GM19395 (cell line): ENCODE measurements around the gene MMAA.
"Not testable (repeated sequence)": the region's sequence is repeated elsewhere in the genome, so short reads cannot be mapped to it uniquely, and the experiment has no call there.

Source experiments
- ATAC-seq: cut with Tn5 transposase; IDR thresholded peaks from one replicate; pipeline ENCODE4 v1.9.1; 2021; ENCODE audit warnings: mild to moderate bottlenecking, moderate library complexity; ENCODE audit not compliant: unreplicated experiment

Gene MMAA

GRCh38 chr4:145626623-145626982 is 7.4 kb downstream of the MMAA start:
- ATAC-seq, result no peak

- no peak for ATAC-seq
These were observed 15.9 kb downstream of the MMAA start for GRCh38 chr4:145635117-145635516.

- no peak for ATAC-seq
These were observed 16.4 kb downstream of the MMAA start for GRCh38 chr4:145635630-145636029.

- no peak for ATAC-seq
These were observed 20.1 kb downstream of the MMAA start for GRCh38 chr4:145639186-145639698.

- not testable (repeated sequence) for ATAC-seq
These were observed 21.1 kb downstream of the MMAA start for GRCh38 chr4:145640236-145640635.

- no peak for ATAC-seq
These were observed 24.1 kb downstream of the MMAA start for GRCh38 chr4:145643295-145643694.

GRCh38 chr4:145644699-145645098 is 25.5 kb downstream of the MMAA start:
- ATAC-seq, result no peak

- no peak for ATAC-seq
These were observed 37.0 kb downstream of the MMAA start for GRCh38 chr4:145656156-145656555.

GRCh38 chr4:145660064-145660463 is 40.9 kb downstream of the MMAA start:
- ATAC-seq, result no peak

GRCh38 chr4:145663194-145663593 is 44.0 kb downstream of the MMAA start:
- ATAC-seq, result no peak

- ATAC-seq, result no peak
These were observed 46.6 kb downstream of the MMAA start for GRCh38 chr4:145665773-145666172.

- no peak for ATAC-seq
These were observed 51.2 kb downstream of the MMAA start for GRCh38 chr4:145670422-145670821.

GRCh38 chr4:145679520-145679919 is 60.3 kb downstream of the MMAA start:
- no peak for ATAC-seq

- no peak for ATAC-seq
These were observed 60.8 kb downstream of the MMAA start, which contains the start of gene C4orf51 for GRCh38 chr4:145679991-145680455. TSS of gene C4orf51 (plus strand) at chr4:145680146. CDS start at chr4:145680204, 58 bp downstream.

- no peak for ATAC-seq
These were observed 61.7 kb downstream of the MMAA start for GRCh38 chr4:145680902-145681301.

GRCh38 chr4:145681518-145681917 is 62.3 kb downstream of the MMAA start:
- no peak for ATAC-seq

- no peak for ATAC-seq
These were observed 62.8 kb downstream of the MMAA start for GRCh38 chr4:145681956-145682355.

- ATAC-seq, result no peak
These were observed 67.8 kb downstream of the MMAA start for GRCh38 chr4:145686991-145687390.

GRCh38 chr4:145690610-145691009 is 71.4 kb downstream of the MMAA start:
- no peak for ATAC-seq

GRCh38 chr4:145691416-145691815 is 72.2 kb downstream of the MMAA start:
- ATAC-seq, result not testable (repeated sequence)

- ATAC-seq, result no peak
These were observed 75.7 kb downstream of the MMAA start for GRCh38 chr4:145694929-145695328.

GRCh38 chr4:145697332-145697731 is 78.1 kb downstream of the MMAA start:
- no peak for ATAC-seq

GRCh38 chr4:145698507-145698906 is 79.3 kb downstream of the MMAA start:
- ATAC-seq, result no peak
